Endometrium (tissue), 2 donors: ENCODE measurements around the gene GTPBP3.
A peak's percentile ranks its signal among the peaks of the same experiment; 100 is the strongest.

Source experiments
- FAIRE-seq: peaks from 2 replicates; lab custom pipeline; 2012; peaks lifted over from hg19 to GRCh38; lab: Jason Lieb, UNC
- donor health status: control.
- donor health status: control.

The GTPBP3 gene

DNA sequence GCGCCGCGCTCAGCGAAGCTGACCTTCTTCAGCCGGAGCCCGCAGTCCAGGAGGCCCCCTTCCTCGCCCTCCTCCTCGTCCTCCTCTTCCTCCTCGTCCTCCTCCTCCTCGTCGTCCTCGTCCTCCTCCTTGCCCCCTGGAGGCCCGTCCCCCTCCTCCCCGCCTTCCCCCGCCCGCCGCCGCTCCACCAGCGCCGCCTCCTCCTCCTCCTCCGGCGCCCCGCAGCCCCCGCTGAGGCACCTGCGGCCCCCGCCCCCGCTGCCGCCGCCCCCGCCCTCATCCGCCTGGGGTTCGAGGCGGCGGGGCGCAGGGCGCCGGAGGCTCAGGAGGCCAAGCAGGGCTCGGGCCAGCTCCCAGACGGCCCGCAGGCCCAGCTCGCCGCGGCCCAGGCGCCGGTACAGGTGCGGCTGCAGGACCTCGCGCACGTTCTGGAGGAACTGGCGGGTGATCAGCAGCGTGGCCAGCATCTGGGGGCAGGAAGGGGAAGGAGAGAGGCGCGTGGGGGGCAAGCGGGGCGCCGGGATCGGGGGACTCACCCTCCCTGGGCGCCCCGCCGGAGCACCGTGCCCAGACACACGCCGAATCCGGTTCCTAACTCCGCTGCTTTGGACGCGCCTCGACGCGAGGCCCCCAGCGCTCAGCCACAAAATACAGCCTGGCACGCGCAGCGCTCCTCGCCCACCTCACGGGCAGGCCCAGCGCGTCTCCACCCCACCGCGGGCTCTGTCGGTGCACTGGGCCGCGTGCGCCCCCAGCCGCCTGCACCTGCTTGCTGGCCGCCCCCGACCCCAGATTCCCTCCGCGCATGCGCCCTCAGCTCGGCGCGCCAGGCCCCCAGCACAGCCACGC lies 8.6 kb upstream of the GTPBP3 start:
- FAIRE-seq = no peak

DNA sequence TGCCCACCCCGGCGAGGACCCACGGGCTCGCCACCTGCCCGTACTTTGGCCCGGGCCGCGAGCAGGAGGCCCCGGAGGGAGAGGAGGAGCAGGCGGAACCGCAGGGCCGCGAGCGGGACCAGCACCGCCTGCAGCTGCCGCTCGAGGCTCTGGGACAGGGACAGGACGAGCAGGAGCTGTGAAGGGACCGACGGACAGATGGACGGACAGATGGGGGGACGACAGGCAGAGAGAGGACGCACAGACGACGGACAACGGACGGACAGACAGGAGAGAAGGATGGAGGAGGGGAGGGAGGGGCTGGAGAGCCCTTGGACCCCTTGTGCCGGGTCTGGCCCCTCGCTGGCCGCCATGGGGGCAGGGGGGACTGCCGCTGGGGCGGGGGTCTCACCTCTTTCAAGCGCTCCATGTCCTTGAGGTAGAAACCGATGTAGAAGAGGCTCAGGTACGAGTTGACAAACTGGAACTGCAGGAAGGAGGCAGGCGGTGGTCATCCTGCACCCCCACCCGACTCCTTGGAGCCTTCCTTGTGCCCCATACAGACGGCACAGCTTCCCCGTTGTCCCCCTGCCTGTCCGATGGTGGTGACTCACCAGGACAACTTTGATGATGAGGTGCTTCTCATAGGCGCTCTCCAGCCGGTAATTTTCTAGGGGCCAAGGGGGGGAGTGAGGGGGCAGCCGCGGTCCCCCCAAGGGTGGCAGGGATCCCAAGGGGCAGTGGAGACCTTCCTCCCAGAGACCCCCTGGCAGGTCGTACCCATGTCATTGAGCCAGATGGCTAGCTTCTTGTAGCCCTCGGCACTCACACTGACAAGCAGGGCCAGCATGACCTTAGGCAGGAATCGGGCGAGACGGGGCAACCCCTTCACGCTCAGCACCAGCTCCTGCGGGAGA lies 7.7 kb upstream of the GTPBP3 start:
- FAIRE-seq = no peak

DNA sequence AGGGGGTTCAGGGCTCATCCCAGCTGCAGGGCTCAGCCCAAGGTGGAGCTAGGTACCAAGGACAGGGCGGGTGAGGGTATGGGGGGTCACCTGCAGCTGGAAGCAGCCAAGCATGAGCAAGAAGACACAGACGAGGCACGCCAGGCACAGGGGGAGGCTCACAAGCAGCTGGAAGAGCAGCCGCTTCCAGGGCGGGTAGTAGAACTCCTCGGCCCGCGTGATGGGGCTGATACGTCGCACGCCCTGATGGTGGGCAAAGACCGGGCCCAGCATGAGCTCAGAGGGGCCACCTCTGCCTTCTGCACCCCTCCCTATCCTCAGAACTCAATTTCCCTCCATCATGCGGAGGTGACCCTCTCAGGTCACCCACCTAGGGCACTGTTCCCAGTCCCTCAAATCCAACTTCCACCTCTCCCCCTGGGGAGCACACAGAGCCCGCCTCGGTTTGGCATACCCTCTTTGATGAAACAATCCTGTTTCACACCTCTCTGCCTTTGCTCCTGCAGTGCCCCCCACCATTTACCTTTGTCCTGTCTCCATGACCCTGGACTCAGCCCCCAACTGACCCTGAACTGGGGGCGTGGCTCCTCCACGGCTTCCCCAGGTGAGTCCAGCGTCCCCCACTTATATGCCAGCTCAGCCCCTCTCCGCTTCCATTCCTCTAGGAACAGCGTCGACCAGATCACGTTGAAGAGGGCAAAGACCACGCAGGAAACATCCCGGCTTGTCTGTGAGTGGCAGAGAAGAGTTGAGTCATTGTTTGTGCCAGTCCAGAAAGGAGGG lies 6.9 kb upstream of the GTPBP3 start:
- no peak for FAIRE-seq

DNA sequence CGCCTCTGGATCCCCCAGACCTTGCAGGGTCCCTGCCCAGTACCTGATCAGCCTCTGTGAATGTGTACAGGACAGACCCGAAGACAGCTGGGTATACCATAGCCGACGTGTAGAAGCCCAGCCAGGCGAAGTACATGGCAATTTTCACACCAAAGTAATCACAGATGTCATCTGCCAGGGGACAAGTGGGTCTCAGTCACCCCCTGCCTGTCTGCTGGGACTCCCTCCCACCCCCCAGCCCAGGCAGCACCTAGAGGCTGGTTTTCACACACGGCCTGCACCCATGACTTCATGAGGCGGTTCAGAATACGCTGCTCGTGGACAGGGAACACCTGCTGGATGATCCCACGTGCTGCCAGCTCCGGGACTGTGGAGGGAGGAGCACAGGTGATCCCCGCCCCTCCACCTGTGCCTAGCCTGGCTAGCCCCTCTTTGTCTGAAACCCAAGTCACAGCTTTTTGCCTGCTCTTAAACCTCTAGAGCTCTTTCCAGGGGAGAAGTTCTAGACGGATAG lies 6.3 kb upstream of the GTPBP3 start:
- no peak for FAIRE-seq

DNA sequence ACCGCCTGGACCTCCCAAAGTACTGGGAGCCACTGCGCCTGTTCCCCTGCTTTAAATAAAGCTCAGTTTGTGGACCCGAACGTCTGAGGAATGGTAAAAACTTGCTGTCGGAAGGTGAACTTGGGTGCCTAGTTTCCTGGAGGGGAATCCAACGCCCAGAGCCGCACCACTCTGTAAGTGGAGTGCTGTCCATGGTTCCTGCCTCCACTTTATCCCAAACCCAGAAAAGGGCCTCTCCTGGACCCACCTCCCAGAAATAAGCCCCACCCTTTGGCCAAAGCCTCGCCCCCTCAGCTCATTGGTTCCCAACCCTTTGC lies 5.0 kb upstream of the GTPBP3 start:
- FAIRE-seq = no peak

DNA sequence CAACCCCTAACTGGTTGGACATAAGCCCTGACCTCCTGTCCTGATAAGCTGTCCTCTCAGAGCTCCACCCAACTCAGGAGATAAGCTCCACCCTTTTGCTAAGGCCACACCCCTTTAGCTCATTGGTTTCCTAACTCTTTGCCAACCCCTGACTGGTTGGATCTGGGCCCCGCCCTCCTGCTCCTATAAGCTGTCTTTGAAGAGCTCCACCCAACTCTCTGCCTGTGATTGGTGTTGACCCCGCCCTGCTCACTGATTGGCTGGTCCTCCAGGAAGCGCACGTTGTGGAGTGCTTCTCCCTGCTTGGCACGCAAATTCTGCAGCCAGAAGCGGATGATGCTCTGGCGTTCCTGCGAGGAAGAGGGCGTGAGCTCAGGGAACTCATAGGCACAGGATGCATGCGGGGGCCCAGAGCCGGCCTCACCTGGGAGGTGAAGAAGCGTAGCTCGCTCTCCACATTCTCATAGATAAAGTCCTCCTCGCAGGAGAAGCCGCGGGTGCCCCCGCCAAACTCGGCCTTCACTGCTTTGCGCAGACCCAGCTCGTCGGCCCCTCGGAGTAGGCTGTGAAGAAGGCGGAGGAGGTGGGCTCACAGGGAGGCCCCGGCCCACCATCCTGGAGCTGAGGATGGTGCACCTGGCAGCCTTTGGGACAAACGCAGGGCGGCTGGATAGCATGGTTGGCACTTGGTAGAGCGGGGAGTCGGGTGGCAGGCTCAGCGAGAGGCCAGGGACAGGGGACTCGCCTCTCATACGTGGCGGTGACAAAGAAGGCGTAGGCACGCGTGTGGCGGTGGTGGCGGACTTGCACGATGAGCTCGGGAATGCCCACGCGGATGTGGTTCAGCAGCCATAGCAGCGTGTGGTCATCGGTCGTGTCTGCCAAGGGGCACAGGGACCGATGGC lies 4.4 kb upstream of the GTPBP3 start:
- no peak for FAIRE-seq

DNA sequence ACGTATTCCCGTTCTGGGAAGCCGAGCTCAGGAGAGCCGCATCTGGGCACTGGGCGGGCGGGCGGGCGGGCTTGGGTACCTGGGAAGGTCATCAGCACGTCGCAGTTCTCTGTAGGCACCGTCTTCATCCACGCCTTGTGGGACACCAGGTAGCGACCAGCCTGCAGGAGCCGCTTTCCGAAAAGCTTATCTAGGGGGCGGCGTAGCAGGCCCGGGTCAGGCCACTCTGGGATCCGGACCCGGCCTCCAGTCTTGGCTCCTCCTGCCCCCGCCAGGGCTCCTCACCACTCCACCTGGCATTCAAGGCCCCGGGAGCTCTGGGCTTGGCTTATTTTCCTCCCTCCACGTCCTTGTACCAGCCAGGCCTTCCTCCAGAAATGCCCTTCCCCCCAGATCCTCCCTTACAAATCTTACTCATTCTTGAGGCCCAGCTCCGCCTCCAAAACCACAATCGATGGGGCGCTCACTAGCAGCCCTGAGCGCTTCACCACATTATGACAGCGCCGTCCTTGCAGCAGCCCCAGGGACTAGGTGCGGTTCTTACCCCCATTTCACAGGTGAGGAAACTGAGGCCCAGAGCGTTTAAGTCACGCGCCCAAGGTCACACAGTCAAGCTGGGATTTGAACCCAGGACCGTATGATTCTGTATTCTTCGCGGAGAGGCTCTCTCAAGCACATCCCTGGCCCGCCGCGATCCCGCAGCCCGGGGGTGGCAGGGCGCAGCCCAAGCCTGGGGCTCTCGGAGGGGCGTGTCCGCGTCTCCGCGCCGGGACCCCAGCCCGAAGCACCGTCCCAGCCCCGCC lies 3.5 kb upstream of the GTPBP3 start:
- FAIRE-seq = no peak

DNA sequence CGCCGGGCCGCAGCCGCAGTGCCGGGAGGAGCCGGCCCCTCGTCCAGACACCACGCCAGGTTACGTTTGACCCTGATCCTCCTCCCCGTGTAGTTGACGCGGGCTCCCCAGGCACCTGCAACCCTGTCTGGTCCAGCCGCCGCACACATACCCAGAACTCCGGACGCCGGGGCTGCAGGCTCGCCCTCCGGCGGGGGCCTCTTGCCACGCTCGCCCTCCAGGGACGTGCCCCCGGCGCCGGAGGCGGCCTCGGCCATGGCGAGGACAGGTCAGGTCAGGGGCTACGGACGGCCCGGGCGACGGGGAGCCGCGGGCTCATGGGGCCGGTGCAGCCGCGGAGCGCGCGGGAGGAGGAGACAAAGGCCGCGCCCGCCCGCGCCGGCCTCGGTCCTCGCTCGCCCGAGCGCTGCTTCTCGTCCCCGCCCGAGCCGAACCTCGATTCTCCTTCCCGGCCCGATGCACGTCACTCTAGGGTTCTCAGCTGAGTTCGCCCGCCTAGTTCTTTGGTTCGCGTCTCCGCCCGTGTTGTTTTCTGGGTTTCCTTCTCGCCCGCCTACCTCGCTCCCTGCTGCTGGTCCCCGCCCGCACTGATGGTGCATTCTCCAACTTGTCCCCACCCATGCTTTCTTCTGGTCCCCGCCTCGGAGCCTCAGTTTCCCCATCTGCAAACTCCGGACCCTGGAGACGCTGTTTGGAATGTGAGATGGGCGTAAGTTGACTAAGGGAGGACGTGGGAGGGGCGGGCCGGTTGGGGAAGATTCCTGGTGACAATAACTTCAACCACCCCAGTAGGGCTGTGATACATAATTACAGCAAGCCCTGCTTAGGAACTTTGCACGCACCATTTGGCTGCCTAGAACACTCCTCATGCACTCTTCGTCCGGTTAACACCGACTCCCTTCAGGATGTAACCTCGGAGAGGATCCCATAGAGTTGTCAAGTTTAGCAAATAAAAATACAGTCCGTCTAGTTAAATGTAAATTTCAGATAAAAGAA lies 2.6 kb upstream of the GTPBP3 start, which contains the start of gene ANO8:
ANO8 (minus strand) TSS at position 442 of the 996 bp plus-strand sequence; CDS start at position 257, 185 bp downstream.
- peak; percentile 35 for FAIRE-seq

DNA sequence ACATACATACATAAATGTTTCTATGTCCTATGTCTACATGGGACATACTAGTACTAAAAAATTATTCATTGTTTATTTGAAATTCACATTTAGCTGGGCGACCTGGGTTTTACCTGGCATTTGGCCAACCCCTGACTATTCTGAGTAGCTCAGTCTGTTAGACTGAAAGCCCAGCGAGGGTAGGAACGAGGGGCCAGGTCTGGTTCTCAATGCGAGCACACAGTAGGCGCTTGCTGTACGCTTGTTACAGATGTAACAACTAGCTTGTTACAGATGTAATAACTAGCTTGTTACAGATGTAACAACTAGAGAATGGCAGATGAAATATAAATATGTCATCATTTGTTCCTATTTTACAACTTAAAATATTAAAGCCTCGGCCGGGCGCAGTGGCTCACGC lies 1.8 kb upstream of the GTPBP3 start:
- no peak for FAIRE-seq

DNA sequence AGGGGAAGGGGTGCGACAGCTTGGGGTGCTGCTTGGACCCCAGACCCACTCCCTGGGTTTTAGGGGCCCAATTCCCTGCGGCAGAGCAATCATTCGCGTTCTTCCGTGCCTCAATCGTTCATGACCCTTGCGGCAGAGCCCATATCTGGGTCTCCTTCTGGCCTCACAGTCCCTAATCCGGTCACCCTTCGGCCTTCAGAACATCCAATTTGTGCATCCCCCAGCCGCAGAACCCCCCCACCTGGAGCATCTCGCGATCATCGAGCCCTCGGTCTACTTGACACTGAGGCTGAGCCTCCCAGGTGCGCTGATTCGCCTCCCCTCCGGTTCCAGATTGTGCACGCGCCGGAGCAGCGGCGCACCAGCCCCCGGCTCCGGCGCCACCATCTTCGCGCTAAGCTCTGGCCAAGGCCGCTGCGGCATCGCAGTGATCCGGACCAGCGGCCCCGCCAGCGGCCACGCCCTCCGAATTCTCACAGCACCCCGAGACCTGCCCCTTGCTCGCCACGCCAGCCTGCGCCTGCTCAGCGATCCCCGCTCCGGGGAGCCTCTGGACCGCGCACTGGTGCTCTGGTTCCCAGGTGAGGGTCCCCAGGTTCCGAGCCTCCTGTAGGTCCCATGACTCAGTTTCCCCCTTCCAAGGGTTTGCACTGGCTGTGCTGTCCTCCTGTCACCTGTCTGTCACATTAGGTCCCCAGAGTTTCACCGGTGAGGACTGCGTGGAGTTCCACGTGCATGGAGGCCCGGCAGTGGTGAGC lies 501 bp downstream of the GTPBP3 start:
- no peak for FAIRE-seq

DNA sequence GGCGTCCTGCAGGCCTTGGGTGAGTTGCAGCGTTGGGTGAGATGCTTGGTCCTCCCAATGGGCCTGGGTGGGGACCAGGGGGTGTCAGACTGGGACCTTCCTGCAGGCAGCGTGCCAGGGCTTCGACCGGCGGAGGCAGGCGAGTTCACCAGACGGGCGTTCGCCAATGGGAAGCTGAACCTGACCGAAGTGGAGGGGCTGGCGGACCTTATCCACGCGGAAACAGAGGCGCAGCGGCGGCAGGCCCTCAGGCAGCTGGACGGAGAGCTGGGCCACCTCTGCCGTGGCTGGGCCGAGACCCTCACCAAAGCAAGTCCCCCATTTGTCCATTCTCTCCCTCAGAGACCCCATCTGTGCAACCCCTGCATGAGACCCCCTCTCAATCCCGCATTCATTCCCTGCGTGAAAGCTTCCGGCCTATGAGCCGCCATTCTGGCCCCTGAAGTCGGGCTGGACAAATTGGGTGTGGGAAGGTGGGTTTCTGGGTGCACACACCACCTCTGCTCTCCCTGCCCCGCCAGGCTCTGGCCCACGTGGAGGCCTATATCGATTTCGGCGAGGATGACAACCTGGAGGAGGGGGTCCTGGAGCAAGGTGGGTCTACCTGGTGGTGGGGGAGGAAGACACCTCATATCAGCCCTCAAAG lies 1.2 kb downstream of the GTPBP3 start:
- FAIRE-seq = no peak

DNA sequence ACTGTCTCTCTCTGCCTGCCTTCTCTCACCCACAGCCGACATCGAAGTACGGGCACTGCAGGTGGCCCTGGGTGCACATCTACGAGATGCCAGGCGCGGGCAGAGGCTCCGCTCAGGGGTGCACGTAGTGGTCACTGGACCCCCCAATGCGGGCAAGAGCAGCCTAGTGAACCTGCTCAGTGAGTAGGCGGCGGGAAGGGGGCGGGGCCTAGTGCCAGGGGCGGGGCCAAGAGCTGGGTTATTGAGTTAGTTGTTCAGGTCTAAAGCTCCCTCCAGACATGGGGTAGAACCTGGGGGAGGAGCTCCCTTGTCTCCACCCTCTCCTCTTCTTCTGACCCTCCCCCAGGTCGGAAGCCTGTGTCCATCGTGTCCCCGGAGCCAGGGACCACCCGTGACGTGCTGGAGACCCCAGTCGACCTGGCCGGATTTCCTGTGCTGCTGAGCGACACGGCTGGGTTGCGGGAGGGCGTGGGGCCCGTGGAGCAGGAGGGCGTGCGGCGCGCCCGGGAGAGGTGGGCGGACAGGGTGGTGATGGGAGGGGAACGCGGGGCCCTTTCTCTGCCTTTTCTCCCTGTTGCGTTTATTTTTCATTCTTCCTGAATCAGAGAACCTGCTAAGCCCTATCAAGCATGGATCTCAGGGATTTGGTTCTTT lies 1.9 kb downstream of the GTPBP3 start:
- no peak for FAIRE-seq

DNA sequence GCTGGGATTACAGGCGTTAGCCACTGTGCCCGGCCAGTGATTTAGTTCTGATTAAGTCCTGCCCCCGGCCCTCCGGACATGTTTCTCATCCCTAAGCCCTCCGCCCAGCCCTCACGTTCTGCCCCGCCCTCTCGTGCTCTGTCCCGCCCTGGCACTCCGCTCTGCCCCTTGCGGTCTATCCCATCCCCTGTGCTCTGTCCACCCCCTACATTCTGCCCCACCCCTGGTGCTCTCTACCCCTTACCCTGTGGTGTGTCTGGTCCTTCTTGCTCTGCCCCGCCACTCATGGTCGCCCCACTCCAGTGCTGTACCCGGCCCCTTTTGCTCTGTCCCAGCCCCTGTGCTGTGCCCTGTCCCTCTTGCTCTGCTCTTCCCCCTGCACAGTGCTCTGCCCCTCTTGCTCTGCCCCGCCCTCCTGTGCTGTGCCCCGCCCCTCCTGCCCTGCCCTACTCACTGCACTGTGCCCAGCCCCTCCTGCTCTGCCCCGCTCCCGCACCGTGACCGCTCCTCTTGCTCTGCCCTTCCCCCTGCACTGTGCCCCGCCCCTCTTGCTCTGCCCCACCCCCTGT lies 3.0 kb downstream of the GTPBP3 start:
- no peak for FAIRE-seq

DNA sequence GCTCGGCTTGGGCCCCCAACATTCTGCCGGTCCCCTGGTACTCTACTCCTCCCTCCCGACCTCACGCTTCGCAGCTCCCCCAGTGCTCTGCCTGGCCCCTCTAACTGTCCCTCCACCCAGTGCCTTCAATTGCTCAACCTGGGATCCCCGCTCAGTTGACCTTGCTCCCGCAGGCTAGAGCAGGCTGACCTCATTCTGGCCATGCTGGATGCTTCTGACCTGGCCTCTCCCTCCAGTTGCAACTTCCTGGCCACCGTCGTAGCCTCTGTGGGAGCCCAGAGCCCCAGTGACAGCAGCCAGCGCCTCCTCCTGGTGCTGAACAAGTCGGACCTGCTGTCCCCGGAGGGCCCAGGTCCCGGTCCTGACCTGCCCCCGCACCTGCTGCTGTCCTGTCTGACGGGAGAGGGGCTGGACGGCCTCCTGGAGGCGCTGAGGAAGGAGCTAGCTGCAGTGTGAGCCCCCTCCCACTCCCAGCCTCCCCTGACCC lies 3.6 kb downstream of the GTPBP3 start:
- no peak for FAIRE-seq

DNA sequence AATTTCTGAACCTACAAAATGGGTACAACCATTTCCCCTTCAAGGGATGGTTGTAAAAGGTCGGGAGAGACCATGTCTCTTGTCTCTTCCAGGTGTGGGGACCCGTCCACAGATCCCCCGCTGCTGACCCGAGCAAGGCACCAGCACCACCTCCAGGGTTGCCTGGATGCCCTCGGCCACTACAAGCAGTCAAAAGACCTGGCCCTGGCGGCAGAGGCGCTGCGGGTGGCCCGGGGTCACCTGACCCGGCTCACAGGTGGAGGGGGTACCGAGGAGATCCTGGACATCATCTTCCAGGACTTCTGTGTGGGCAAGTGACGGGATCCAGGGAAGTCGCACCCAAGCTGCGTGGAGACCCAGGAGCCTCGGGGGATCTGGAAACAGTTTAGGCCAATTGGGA lies 4.0 kb downstream of the GTPBP3 start:
- no peak for FAIRE-seq

DNA sequence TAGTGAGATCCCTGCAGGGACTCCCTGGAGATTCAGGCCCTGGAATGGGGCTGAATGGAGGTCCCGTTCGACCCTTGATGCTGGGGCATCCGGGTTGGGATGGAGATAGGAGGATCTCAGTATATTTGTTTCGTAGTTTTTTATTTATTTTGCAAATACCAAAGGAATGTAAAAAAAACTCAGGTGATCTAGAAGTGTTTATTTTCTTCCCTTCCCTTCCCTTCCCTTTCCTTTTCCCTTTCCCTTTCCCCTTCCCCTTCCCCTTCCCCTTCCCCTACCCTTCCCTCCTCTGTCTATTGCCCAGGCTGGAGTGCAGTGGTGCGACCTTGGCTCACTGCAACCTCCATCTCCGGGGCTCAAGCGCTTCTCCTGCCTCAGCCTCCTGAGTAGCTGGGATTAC lies 4.5 kb downstream of the GTPBP3 start:
- no peak for FAIRE-seq
